ENCODE data around the gene PNMA6E.

- no peak for TF ChIP-seq POLR2AphosphoS5 (IDR thresholded peaks at IDR 0.05; ENCODE audit: borderline replicate concordance, low read depth, low read length)
- no peak for TF ChIP-seq EZH2 (IDR thresholded peaks at IDR 0.05)
- no peak for TF ChIP-seq FOXP2 (optimal IDR thresholded peaks at IDR 0.05; ENCODE audit: control extremely low read depth, extremely low read length, insufficient read depth)
Observed at GRCh38 chrX:153411988-153412574, 10.9 kb upstream of the PNMA6E start.

Measured in SK-N-MC (cell line).